Subcutaneous abdominal adipose tissue (tissue), 5 donors: ENCODE data around the gene CD79A.

Source experiments
- H3K27ac ChIP-seq: one replicate; pipeline ENCODE4 v1.7.0; 2013; ENCODE audit warnings: low read depth, mild to moderate bottlenecking, inconsistent platforms, low read length, moderate library complexity
- H3K27me3 ChIP-seq, 5 donors: one replicate each; pipeline ENCODE4 v1.7.0; 2013; ENCODE audit warnings: low read length in 5 of 5, inconsistent platforms in 1 of 5; ENCODE audit not compliant: control insufficient read depth in 5 of 5, insufficient read depth in 4 of 5
- H3K36me3 ChIP-seq, 5 donors: one replicate each; pipeline ENCODE4 v1.7.0; 2013; ENCODE audit warnings: low read length in 5 of 5; ENCODE audit not compliant: control insufficient read depth in 5 of 5, insufficient read depth in 5 of 5
- H3K4me1 ChIP-seq, 5 donors: one replicate each; pipeline ENCODE4 v1.7.0; 2013; ENCODE audit warnings: low read length in 5 of 5, mild to moderate bottlenecking in 3 of 5, moderate library complexity in 1 of 5; ENCODE audit not compliant: control insufficient read depth in 5 of 5, insufficient read depth in 5 of 5
- H3K4me3 ChIP-seq, 5 donors: one replicate each; pipeline ENCODE4 v1.7.0; 2013; ENCODE audit warnings: low read length in 5 of 5, low read depth in 1 of 5
- H3K9ac ChIP-seq, 5 donors: one replicate each; pipeline ENCODE4 v1.7.0; 2013; ENCODE audit warnings: low read length in 5 of 5, mild to moderate bottlenecking in 4 of 5, moderate library complexity in 3 of 5
- H3K9me3 ChIP-seq, 5 donors: one replicate each; pipeline ENCODE4 v1.7.0; 2013; ENCODE audit warnings: low read length in 5 of 5; ENCODE audit not compliant: control insufficient read depth in 5 of 5
- donor health status: healthy.
- donor health status: healthy.
- donor health status: healthy.
- donor health status: healthy.
- donor health status: healthy.

Gene CD79A

DNA sequence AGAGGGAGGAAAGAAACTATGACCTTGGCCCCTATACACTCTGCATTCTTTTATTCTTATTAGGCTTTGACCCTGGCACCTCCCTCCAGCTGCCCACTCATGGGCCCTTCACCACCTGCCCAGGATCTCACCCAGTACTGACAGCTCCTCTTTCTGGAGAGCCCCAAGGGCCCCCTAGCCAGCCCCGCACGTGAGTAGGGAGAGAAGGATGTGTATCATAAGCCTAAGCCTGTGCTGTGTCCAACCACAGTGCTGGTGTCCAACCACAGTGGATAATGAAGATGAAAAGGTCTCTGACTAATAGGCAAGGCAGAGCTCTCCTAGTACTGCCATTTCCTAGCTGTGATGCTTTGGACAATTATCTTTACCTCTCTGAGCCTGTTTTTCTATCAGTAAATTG is 28.0 kb upstream of the CD79A start:
- H3K4me3 ChIP-seq = no peak overlapping the region
- no peak overlapping the region for H3K27ac ChIP-seq

DNA sequence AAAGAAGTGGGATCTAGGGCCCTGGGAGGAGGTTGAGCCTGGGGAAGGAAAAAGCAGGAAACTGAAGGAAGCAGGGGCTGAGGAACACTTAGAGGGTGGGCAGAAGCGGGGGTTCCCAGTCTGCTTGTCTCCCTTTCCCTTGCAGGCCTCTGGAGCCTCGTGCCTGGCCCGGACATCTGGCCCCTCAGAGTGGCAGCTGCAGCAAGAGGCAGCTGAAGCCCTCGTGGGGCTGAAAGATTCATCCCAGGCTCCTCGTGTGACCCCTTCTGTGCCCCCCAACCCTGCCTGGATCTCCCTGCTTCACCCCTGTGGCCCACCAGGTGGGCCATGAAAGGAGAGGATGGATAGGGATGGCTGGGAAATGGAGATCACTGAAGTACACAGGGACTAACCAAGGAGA is 26.7 kb upstream of the CD79A start:
- Histone ChIP-seq H3K9me3 (no peaks in the 10 kb centered on the region), H3K36me3 (no peaks in the 10 kb centered on the region), H3K27me3 (peaks cover 0 to 9% (median 5%) of the 10 kb centered on the region in 5 donors), H3K9ac (no peak overlapping the region), H3K4me3 (no peak overlapping the region), H3K27ac (no peak overlapping the region), H3K4me1 (no peaks in the 10 kb centered on the region)

More for the DNA sequence above, 28.0 kb upstream of the CD79A start:
- Histone ChIP-seq H3K4me1 (no peaks in the 10 kb centered on the region), H3K36me3 (no peaks in the 10 kb centered on the region), H3K27me3 (peaks cover 0 to 9% (median 5%) of the 10 kb centered on the region in 5 donors), H3K9me3 (no peaks in the 10 kb centered on the region), H3K9ac (no peak overlapping the region)

DNA sequence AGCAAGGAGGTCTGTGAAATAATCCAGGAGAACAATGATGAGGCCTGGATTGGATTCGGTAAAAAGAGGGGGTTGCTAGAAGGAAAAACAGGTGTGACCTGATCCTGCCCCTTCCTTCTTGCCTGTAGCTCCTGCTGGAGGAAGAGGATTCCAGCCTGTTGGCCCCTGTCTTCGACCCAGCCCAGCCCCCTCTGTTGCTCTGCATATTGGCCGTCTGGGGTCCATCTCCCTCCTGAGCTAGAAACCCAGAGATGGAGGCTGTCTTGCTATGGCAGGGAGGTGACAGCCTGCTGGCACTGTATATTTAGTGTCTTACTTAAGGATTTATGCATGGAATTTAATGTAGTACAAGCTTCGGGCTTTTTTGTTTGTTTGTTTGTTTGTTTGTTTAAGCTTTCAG is 25.6 kb upstream of the CD79A start:
- no peaks in the 10 kb centered on the region for H3K9me3 ChIP-seq
- H3K27ac ChIP-seq = no peak overlapping the region
- H3K27me3 ChIP-seq = peaks cover 0 to 9% (median 5%) of the 10 kb centered on the region in 5 donors
- H3K36me3 ChIP-seq = no peaks in the 10 kb centered on the region
- H3K4me3 ChIP-seq = no peak overlapping the region
- no peak overlapping the region for H3K9ac ChIP-seq
- H3K4me1 ChIP-seq = no peaks in the 10 kb centered on the region

DNA sequence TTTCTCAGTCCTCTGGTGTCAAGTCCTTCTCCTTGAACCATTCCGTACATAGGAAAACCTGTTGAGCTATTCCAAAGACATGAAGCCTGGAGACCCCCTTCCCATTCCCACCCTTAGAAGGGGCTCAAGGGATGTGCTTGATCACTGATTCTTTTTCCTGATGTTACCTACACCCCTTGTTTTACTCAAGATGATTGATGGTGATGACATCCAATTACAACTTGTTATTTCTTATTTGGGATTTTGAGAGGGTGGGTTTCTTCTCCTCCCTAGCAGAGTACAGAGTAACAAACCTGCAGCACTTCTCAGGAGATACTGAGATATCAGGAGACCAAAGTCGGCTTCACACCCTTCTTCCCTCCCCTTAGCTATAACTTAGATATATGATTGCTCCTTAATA is 23.7 kb upstream of the CD79A start:
- no peaks in the 10 kb centered on the region for H3K4me1 ChIP-seq
- H3K9ac ChIP-seq = no peak overlapping the region
- H3K9me3 ChIP-seq = no peaks in the 10 kb centered on the region
- no peak overlapping the region for H3K4me3 ChIP-seq
- no peaks in the 10 kb centered on the region for H3K36me3 ChIP-seq
- peaks cover 0 to 8% (median 5%) of the 10 kb centered on the region in 5 donors for H3K27me3 ChIP-seq
- H3K27ac ChIP-seq = no peak overlapping the region

DNA sequence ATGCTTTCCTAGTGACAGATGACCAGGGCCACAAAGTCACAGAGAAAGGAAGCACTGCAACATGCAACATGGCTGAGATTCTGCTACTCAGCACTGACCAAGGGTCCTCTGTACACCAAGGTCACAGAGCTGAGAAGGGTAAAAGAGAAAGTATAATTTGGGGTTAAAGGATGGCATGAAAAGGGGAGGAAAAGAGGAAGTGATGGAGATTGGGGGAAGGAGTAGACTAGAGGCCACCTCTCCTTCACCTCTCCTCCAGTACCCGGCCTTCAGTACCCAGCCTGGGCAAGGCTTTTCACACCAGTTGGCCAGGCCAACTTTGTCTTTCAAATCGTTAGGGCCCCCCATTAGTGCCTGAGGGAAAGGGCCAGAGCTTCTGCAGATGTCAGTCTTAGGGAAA is 23.3 kb upstream of the CD79A start:
- no peaks in the 10 kb centered on the region for H3K36me3 ChIP-seq
- H3K4me1 ChIP-seq = no peaks in the 10 kb centered on the region
- H3K9ac ChIP-seq = peak overlapping the region in 1 of 5 donors; percentile 14
- H3K27ac ChIP-seq = no peak overlapping the region
- H3K27me3 ChIP-seq = peaks cover 0 to 8% (median 5%) of the 10 kb centered on the region in 5 donors
- H3K9me3 ChIP-seq = no peaks in the 10 kb centered on the region
- H3K4me3 ChIP-seq = no peak overlapping the region

DNA sequence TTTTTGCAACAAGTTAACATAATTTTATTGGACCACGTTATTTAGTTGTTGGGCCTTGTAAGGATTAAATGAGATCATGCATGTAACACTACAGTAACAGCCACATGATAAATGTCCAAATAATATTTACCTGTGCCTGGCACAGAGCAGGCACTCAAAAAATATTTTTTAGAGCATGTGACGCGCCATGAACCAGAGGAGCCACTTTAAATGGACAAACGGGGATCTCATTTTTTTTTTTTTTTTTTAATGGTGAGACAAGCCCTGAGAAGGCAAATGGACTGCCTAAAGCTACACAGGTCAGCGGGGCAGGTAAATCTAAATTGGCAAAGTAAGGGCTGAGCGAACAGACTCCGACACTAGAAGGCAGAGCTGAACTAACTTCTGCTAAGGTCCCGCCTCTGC is 17.9 kb upstream of the CD79A start:
- peaks cover 0 to 31% (median 27%) of the 10 kb centered on the region in 5 donors for H3K36me3 ChIP-seq
- peak overlapping the region; percentile 48 to 95 (median 68) for H3K9ac ChIP-seq
- peaks cover 14 to 40% (median 37%) of the 10 kb centered on the region in 5 donors for H3K4me1 ChIP-seq
- H3K27me3 ChIP-seq = peaks cover 0 to 3% (median 0%) of the 10 kb centered on the region in 5 donors
- H3K9me3 ChIP-seq = no peaks in the 10 kb centered on the region
- H3K27ac ChIP-seq = peak overlapping the region; percentile 18
- H3K4me3 ChIP-seq = peak overlapping the region; percentile 52 to 98 (median 82)

DNA sequence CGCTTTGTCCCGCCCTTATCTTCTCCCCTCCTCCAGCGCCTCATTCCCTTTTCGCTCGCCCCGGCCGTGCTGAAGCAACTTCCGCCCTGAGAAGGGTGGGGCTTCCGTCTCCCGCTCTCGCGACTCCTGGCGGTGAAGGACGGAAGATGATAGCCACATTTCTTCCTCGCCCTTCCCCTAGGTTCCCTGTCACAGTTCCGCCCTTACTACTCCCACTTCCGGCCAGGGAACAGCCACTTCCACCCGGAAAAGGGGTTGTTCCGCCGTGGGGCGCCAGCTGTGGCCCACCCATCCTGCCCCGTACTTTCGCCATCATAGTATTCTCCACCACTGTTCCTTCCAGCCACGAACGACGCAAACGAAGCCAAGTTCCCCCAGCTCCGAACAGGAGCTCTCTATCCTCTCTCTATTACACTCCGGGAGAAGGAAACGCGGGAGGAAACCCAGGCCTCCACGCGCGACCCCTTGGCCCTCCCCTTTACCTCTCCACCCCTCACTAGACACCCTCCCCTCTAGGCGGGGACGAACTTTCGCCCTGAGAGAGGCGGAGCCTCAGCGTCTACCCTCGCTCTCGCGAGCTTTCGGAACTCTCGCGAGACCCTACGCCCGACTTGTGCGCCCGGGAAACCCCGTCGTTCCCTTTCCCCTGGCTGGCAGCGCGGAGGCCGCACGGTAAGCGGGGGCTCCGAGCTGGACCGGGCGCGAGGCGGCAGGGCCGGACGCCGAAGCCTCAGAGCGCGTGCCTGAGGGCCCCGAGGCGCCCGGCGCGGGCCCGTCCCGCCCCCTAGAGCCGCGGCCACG is 17.3 kb upstream of the CD79A start, which contains the start of gene RPS19:
Gene RPS19 (plus strand): TSS at position 638 of the 801 bp plus-strand sequence. CDS start 520 bp downstream, outside the sequence.
- peaks cover 0 to 3% (median 0%) of the 10 kb centered on the region in 5 donors for H3K27me3 ChIP-seq
- H3K9me3 ChIP-seq = no peaks in the 10 kb centered on the region
- peak within 1 kb of the TSS; percentile 82 to 98 (median 92) for H3K4me3 ChIP-seq
- peak within 1 kb of the TSS; percentile 96 for H3K27ac ChIP-seq
- H3K9ac ChIP-seq = peak within 1 kb of the TSS; percentile 73 to 100 (median 96)
- peaks cover 14 to 41% (median 37%) of the 10 kb centered on the region in 5 donors for H3K4me1 ChIP-seq
- peaks cover 0 to 37% (median 33%) of the 10 kb centered on the region in 5 donors for H3K36me3 ChIP-seq

DNA sequence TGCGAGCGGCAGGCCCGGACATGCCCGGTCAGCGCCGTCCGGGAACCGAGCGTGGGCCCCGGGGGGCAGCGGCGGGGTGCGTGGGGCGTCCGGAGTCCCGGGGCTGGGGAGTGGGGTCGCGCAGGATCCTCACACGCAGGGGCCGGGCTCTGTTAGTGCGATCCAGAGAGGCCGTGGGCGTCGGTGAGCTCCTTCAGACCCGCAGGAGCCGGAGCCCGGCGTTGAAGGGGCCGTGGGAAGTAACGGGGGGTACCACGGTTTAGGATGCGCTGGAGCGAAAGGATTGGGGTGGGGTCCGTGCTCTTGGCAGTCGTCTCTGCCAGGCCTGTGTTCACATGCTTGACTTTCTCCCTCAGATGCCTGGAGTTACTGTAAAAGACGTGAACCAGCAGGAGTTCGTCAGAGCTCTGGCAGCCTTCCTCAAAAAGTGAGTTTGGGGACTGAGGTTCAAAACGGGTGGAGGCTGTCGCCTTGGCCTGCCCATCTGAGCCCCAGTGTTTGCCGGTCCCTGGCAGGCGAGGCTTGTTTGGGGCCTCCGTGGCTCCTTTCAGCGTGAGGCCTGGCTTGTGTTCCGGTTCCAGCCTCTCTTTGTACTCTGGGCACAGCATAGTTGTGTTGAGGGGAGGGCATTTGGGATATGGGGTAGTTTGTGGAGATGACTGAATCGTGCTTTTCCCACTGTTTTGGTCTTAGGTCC is 16.5 kb upstream of the CD79A start:
- Histone ChIP-seq H3K27ac (peak overlapping the region; percentile 96), H3K4me1 (peaks cover 14 to 41% (median 37%) of the 10 kb centered on the region in 5 donors)

DNA sequence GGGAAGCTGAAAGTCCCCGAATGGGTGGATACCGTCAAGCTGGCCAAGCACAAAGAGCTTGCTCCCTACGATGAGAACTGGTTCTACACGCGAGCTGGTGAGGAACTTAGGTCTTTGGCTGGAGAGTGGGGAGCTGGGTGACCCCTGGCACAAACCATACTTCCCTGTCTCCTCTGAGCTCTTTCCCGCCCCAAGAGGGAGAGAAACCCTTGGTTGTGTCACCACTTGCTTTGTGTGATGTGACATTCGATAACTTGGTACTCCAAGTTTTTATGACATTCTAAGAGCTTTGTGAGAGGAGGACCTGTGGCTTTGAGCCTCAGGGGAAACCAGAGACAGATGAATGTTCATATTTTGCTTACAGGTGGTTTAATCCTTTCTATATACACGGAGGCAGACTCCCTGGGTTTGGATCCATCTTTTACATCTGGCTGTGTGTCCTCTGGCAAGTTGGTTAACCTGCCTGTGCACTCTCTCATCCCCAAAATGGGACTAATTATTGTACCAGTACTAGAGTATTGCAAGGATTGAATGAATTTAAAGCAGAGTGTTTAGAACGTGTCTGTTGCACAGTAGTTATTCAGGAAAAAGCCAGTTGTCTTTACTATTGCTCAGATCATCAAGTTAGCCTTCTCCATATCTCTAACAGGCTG is 15.8 kb upstream of the CD79A start:
- Histone ChIP-seq H3K9ac (peak overlapping the region; percentile 73 to 100 (median 96)), H3K27ac (peak overlapping the region; percentile 96), H3K4me1 (peaks cover 14 to 42% (median 37%) of the 10 kb centered on the region in 5 donors), H3K36me3 (peaks cover 0 to 44% (median 40%) of the 10 kb centered on the region in 5 donors), H3K4me3 (peak overlapping the region; percentile 82 to 98 (median 92)), H3K27me3 (peaks cover 0 to 3% (median 0%) of the 10 kb centered on the region in 5 donors), H3K9me3 (no peaks in the 10 kb centered on the region)

More for the DNA sequence above, 16.5 kb upstream of the CD79A start:
- H3K36me3 ChIP-seq = peaks cover 0 to 44% (median 39%) of the 10 kb centered on the region in 5 donors
- peak overlapping the region; percentile 73 to 100 (median 96) for H3K9ac ChIP-seq
- H3K9me3 ChIP-seq = no peaks in the 10 kb centered on the region
- peaks cover 0 to 3% (median 0%) of the 10 kb centered on the region in 5 donors for H3K27me3 ChIP-seq
- H3K4me3 ChIP-seq = peak overlapping the region; percentile 82 to 98 (median 92)
